Embryonic facial prominence (tissue), 1 donor: ENCODE measurements around the gene ZNF808.
"Not testable (repeated sequence)": the region's sequence is repeated elsewhere in the genome, so short reads cannot be mapped to it uniquely, and the experiment has no call there.

Experiments
- DNase-seq: peaks from one replicate; pipeline ENCODE4 v3.0.0-alpha.2; 2016; ENCODE audit errors: extremely low spot score

Gene ZNF808

DNA sequence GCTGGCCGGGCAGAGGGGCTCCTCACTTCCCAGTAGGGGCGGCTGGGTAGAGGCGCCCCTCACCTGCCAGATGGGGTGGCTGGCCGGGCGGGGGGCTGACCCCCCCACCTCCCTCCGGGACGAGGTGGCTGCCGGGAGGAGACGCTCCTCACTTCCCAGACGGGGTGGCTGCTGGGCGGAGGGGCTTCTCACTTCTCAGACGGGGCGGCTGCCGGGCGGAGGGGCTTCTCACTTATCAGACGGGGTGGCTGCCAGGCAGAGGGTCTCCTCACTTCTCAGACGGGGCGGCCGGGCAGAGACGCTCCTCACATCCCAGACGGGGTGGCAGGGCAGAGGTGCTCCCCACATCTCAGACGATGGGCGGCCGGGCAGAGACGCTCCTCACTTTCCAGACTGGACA is 66.0 kb downstream of the ZNF808 start:
- not testable (repeated sequence) for DNase-seq

DNA sequence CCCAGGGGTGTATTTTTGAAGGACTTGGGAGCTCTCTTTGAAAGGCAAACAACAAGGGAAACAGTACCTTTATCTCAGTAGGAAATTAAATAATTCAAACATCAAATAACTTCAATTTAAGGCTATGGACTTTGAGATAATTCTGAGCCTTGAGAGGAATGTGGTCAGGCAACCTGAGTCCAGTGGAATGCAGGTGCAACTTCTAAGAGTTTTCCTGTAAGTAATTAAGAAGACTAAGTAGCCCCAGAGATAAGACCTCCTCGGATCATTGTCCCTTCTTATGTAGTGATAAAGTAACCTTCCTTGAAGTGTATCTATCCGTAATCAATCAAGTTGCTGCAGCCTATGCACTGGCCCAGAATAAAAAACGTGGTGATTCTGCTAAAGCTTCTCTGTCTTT is 71.8 kb downstream of the ZNF808 start:
- no peak for DNase-seq

DNA sequence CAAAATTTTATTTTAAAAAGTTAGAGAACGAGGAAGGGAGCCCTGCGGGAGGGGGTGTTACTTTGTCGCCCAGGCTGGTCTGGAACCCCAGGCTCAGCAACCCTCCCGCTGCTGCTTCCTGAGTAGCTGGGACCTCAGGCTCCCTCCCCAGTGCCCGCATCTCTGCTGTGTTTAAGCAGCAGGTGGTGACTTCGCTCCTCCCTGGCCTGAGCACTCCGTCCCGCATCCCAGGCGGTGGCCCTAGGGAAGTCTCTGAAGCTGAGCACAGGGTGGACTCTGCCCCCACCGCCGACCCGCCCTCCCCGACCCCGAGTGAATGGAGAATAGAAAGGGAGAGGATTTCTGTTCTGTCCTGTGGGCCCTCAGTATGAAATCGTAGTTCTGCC is 73.2 kb downstream of the ZNF808 start:
- DNase-seq: no peak

DNA sequence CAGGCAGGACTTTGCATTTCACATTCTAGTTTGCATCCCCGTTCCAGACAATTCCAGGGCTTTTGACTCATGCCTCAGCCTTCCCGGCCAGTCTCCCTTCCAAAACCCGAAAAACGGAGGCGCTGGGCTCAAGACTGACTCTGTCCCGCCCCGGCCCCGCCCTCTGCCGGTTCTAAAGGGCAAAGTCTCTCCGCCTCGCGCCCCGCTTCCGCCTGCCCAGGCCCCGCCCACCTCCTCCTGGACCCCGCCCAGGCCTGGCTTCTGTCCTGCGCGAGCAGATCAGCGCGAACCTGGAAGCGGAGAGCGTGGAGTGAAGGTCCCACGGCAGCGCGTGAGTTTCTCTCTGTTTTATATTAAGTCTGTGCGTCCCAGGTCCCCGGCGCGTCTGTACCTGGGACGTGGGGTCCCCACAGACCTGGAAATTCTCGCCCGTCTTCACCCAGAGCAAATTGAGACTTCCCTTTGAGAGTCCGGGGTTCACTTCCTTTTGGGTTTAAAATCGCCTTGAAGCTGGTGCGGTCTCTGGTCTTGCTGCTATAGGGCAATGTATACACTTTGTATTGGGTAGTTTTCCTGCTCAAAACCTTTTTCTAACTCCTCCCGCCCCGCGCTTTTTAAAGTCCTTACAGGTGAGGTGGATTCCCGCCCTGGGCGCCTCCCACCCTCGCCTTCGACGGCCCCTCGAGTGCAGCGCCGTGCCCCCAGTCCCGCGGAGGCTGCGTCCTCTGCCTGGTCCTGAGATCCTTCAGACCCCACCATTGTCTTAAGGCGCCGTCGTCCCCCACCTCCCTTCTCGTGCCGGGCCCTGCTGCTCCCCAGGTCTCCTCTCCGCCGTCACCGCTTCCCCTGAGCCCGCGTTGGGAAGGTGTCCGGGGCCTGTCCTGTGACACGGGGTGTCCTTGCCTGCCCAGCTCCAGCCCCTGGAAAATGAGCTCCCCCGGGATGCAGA is 73.8 kb downstream of the ZNF808 start:
- peak; percentile 67 for DNase-seq

DNA sequence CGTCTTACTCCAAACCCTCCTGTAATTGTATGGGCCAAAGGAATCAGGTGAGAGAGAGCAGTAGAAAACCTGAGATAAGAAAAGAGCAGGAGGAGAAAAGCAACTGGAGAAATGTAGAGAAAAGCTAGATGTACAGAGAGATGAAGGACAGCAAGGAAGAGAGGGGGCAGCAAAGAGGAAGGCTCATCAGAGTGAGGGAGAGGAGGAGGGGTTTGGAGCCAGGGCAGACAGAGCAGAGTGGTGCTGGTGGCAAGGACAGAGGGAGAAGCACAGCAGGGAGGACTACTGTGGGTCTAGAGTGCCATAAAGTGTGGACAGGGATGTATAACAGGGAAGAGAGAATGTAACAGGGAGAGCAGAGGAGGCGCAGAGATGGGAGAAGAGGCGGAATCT is 74.5 kb downstream of the ZNF808 start:
- not testable (repeated sequence) for DNase-seq

DNA sequence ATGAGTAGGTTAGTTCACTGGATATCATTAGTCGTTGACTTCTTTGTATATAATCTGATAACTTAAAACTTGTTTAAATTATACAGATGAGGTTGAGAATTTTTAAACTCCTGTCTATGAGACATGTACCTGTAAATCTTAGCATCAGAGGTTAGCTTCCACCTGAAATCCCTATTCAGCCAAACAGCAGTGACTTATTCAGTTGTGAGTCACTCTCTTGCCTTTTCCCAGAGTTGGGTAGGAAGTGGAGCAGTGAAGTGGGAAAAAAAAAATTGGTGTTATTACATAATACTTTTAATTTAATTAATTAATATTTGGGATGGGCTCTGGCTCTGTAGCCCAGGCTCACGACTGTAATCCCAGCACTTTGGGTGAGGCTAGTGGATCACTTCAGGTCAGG is 75.5 kb downstream of the ZNF808 start:
- no peak for DNase-seq

DNA sequence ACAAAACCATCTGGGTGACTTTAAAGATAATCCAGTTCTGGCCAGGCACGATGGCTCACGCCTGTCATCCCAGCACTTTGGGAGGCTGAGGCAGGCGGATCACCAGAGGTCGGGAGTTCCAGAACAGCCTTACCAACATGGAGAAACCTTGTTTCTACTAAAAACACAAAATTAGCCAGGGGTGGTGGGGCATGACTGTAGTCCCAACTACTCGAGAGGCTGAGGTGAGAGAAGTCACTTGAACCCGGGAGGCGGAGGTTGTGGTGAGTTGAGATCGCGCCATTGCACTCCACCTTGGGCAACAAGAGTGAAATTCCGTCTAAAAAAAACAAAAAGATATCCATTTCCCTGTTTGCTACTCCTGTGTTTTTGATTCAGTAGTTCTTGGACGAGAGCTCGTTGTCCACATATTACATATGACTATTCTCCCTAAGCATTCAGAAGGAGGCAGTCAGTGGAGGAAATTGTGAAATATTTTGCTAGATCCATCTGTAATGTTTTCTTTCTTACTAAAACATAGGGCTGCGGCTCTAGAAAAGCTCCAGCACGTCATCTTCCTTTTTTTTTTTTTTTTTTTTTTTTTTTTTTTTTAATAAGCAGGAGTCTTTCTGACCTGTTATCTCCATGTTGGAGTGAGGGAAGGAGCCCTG is 76.2 kb downstream of the ZNF808 start:
- DNase-seq: no peak
